Adrenal gland (tissue), 12 donors: ENCODE data around the gene DLG2. TPM values are rescaled to one million over a fixed set of nuclear protein-coding genes. Genes with fewer than 3 reads are reported as not detected.
A peak's percentile ranks its signal among the peaks of the same experiment; 100 is the strongest.

Experiments used
- DNase-seq, 7 donors: peaks; one replicate each; pipeline ENCODE4 v3.0.0-alpha.2; 2019 to 2020
- H3K27ac ChIP-seq, 5 donors: fragments of 200-600 bp; sonication (generic) in 4 of 5; 1 replicate in 3 of 5; 2 replicates in 2 of 5; pipeline versions ENCODE4 v1.5.1 to v1.8.0; 2016 to 2020; ENCODE audit warnings: mild to moderate bottlenecking in 1 of 5
- H3K27me3 ChIP-seq: fragments of 200-600 bp; 2 replicates; pipeline ENCODE4 v1.8.0; 2021
- H3K36me3 ChIP-seq, 2 donors: fragments of 200-600 bp; replicated peaks in 1 of 2; 1 replicate in 1 of 2; 2 replicates in 1 of 2; pipeline versions ENCODE4 v1.5.1 to v1.8.0; 2018 to 2022
- H3K4me1 ChIP-seq, 2 donors: fragments of 200-600 bp; replicated peaks in 1 of 2; 1 replicate in 1 of 2; 2 replicates in 1 of 2; pipeline versions ENCODE4 v1.5.1 to v1.8.0; 2018 to 2021
- H3K4me3 ChIP-seq, 4 donors: fragments of 200-600 bp; sonication (generic) in 3 of 4; one replicate each; pipeline ENCODE4 v1.5.1; 2016 to 2018
- H3K9me3 ChIP-seq, 3 donors: fragments of 200-600 bp; sonication (generic) in 1 of 3; replicated peaks in 1 of 3; 1 replicate in 2 of 3; 2 replicates in 1 of 3; pipeline versions ENCODE4 v1.5.1 to v1.8.0; 2016 to 2021
- POLR2A ChIP-seq, 2 donors: fragments of 450-650 bp; IDR thresholded peaks; one replicate each; pipeline ENCODE4 v1.6.1; 2017; ENCODE audit warnings: antibody characterized with exemption in 2 of 2, mild to moderate bottlenecking in 2 of 2, moderate library complexity in 1 of 2
- WGBS, 4 donors: extraction: QIAGEN DNeasy Blood & Tissue Kit in 2 of 4; methylation state at CpG; one replicate each; pipeline versions ENCODE4 v1.1.5 to v1.1.7; 2013 to 2017; 5-methylcytosine and 5-hydroxymethylcytosine counted together
- intact Hi-C, 2 donors: fragments of 100-400 bp; cut with DNase I; formaldehyde crosslinking; loops; one replicate each; pipeline versions ENCODE4 v1.14.1 to v1.15.0; 2022 to 2023
- polyA plus RNA-seq, 3 donors: library from polyadenylated mRNA; stranded (reverse); fragments of 200-250 nt in 2 of 3; fragments of 350-450 nt in 1 of 3; fragmentation: Illumina TruSeq in 1 of 3; extraction: RNeasy Lipid Tissue Mini Kit (QIAGEN cat#74804) in 1 of 3; gene quantifications; one replicate each; pipeline ENCODE4 v1.2.3, GENCODE V29; 2013 to 2014
- total RNA-seq, 9 donors: library from RNA; depleted of rRNA in 4 of 9; stranded (reverse); fragments of >200 nt in 4 of 9; fragments of 120-200 nt in 1 of 9; fragmentation: NEBNext Ultra II Directional in 1 of 9; extraction: Animal tissue kit (Norgen Biotek cat#: 25700) in 1 of 9; gene quantifications; one replicate each; pipeline versions ENCODE4 v1.1.0 to v1.2.4, GENCODE V29; 2013 to 2023
- TF ChIP-seq, protein P1 (sequence below), 6 experiments: fragments of 450-650 bp in 4 of 6; fragments of 200-600 bp in 2 of 6; sonication (generic) in 1 of 6; IDR thresholded peaks; 1 replicate in 5 of 6; 2 replicates in 1 of 6; pipeline versions ENCODE4 v1.5.1 to v1.8.0; 2016 to 2021; ENCODE audit warnings: antibody characterized with exemption in 6 of 6, mild to moderate bottlenecking in 2 of 6, moderate library complexity in 1 of 6
- donor health status: healthy with polysubstance abuse.
- donor health status: Bipolar disorder and iron deficiency.
- donor health status: DM: yes; HTN: yes; CAD: no.
- donor health status: DM: no; HTN: no; CAD: no.
- donor health status: DM: no; HTN: no; CAD: no.
- donor health status: DM: yes; HTN: yes; CAD: no.

DLG2 gene
- total and polyA plus RNA-seq, 12 donors, result 8.3 to 101 (median 37.5) TPM

DNA sequence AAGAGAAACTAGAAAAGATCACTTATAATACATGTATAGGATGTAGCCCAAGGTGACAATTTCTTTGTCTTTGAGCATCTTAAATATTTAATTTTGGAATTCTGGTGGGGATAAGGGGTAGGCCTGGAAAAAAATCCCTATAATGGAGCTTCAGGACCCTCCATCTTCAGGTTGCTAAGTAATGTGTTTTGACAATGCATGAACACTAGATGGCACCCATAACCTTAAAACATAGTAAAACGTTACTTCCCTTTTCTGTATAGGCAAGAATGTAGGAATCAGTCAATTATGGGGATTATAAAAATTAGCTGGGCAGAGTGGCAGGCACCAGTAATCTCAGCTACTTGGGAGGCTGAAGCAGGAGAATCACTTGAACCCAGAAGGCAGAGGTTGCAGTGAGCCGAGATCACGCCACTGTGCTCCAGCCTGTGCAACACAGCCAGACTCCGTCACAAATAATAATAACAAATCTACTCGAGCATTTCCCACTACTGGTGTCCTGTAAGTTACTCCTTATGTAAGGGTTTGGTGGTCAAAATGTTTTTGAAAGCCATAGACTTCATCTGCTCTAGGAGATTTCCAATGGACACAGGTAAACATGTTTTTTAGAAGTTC is 1799.1 kb downstream of the DLG2 start:
- no peak for TF ChIP-seq POLR2A (IDR thresholded peaks at IDR 0.05)
- TF ChIP-seq, protein P1, sequence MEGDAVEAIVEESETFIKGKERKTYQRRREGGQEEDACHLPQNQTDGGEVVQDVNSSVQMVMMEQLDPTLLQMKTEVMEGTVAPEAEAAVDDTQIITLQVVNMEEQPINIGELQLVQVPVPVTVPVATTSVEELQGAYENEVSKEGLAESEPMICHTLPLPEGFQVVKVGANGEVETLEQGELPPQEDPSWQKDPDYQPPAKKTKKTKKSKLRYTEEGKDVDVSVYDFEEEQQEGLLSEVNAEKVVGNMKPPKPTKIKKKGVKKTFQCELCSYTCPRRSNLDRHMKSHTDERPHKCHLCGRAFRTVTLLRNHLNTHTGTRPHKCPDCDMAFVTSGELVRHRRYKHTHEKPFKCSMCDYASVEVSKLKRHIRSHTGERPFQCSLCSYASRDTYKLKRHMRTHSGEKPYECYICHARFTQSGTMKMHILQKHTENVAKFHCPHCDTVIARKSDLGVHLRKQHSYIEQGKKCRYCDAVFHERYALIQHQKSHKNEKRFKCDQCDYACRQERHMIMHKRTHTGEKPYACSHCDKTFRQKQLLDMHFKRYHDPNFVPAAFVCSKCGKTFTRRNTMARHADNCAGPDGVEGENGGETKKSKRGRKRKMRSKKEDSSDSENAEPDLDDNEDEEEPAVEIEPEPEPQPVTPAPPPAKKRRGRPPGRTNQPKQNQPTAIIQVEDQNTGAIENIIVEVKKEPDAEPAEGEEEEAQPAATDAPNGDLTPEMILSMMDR (IDR thresholded peaks at IDR 0.05), result peak; percentile 38 to 68 (median 62)
- Histone ChIP-seq H3K27ac (no peak overlapping the region), H3K36me3 (no peaks in the 10 kb centered on the region), H3K4me3 (peak overlapping the region in 1 of 4 donors; percentile 25), H3K4me1 (no peaks in the 10 kb centered on the region), H3K27me3 (no peaks in the 10 kb centered on the region), H3K9me3 (no peaks in the 10 kb centered on the region)
- DNase-seq, result no peak
- WGBS, 4 donors, result 41 to 49% (median 45%) methylated on average over 5 of the region's 5 CpGs
- intact Hi-C loops, result no loop called here

DNA sequence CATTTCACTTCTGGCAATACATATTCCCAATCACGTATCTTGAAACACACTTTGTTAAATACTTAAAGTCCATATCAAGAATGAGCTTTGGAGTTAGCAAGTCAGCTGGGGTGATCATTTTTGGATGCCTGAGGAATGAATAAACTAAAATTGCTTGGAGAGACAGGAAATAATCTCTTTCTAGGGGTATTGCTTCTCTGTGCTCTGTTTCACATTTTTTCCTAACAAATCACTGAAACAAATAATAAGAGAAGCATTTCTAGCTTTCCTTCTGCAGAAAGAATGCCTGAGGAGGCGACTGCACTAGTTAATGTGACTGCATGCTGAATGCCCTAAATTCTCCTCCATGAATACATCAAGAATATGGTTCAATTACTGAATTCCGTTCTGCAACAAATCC is 1799.6 kb downstream of the DLG2 start:
- no peaks in the 10 kb centered on the region for H3K9me3 ChIP-seq
- H3K36me3 ChIP-seq, result no peaks in the 10 kb centered on the region
- no peak for TF ChIP-seq POLR2A (IDR thresholded peaks at IDR 0.05)
- TF ChIP-seq, protein P1 (IDR thresholded peaks at IDR 0.05), result no peak
- H3K4me3 ChIP-seq, result no peak overlapping the region
- WGBS, 4 donors, result 62 to 73% (median 67%) methylated on average over 3 of the region's 3 CpGs
- no peaks in the 10 kb centered on the region for H3K27me3 ChIP-seq
- no peak overlapping the region for H3K27ac ChIP-seq
- no peak for DNase-seq
- intact Hi-C loops, result no loop called here
- H3K4me1 ChIP-seq, result no peaks in the 10 kb centered on the region

DNA sequence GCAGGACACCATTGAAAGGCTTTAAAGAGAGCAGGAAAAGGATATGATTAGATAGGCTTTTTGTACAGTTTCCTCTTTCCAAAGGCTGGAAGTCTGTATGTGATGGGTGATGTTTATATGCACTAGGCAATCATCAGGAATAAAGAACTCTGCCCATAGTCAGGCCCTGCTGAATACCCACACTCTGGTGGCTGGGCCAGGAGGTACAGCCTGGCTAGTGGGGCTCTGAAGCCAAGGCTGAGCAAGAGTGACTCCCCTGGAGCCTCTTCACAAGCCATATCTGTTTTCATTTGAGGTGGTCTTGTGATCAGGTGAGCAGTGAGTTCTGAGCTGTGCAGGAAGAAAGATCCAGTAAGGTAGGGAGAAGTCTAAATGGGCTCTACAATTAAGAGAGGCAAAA is 1801.1 kb downstream of the DLG2 start:
- Histone ChIP-seq H3K27me3 (no peaks in the 10 kb centered on the region), H3K4me1 (no peaks in the 10 kb centered on the region), H3K27ac (no peak overlapping the region), H3K36me3 (no peaks in the 10 kb centered on the region), H3K9me3 (no peaks in the 10 kb centered on the region), H3K4me3 (no peak overlapping the region)
- intact Hi-C loops, result no loop called here
- DNase-seq, result no peak
- TF ChIP-seq POLR2A (IDR thresholded peaks at IDR 0.05), result no peak
- TF ChIP-seq, protein P1 (IDR thresholded peaks at IDR 0.05), result no peak

DNA sequence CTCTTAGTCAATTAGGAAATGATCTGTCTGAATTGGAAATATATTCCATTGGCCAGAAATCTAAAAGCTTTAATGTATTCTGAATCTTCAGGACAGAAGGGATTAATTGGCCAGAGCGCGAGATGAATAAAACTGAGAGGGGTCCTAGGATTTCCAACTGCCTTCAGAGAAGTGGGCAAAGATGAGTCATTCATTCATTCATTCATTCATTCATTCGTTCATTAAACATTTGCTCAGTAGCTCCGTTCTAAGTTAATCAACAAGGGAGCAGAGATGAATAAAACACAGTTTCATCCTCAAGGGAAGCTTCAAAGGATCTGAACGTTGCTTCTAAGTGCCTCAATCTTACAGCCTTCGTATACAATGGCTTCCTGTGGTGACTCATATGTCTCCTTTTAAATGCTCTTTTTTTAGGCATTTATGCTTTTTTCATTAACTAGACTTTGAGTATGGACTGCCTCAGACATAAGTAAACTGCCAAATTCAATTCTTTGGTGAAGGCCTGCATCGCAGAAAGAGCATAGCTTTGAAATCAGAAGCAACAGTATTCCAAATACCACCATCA is 1803.6 kb downstream of the DLG2 start:
- Histone ChIP-seq H3K27me3 (no peaks in the 10 kb centered on the region), H3K9me3 (no peaks in the 10 kb centered on the region), H3K36me3 (no peaks in the 10 kb centered on the region), H3K4me1 (peaks cover 0 to 6% of the 10 kb centered on the region in 2 donors), H3K4me3 (no peak overlapping the region), H3K27ac (no peak overlapping the region)
- intact Hi-C loops, result no loop called here
- no peak for DNase-seq
- TF ChIP-seq, protein P1 (IDR thresholded peaks at IDR 0.05), result no peak
- TF ChIP-seq POLR2A (IDR thresholded peaks at IDR 0.05), result no peak
- WGBS, 4 donors, result 72 to 78% (median 77%) methylated on average over 7 of the region's 7 CpGs
